Measurements from ENCODE around the gene IDH3A.

The IDH3A gene

DNA sequence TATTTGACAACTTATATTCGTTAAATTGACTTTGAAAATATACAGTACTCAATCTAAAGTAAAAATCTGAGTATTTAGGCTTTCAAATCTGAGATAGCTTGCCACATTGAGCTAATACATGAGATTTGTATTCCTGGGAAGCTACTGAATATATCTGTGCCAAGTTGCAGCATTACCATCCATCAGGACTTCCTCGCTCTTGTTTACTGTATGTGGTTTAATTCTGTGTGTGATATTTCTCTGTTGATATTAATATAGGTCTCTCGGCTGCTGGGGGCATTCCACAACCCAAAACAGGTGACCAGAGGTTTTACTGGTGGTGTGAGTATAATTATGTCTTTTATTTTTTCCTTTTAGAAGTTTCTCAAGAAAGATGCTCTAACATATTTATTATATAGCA is 5.8 kb downstream of the IDH3A start:
- Histone ChIP-seq H3K36me3 (ENCODE audit: insufficient read depth) (peaks cover 2% of the 10 kb centered on the region; the same call in 1 of the 2 replicates), H3K4me1 (ENCODE audit: low read depth, poor library complexity, severe bottlenecking) (peaks cover 28% of the 10 kb centered on the region), H3K9ac (no peak overlapping the region), H3K4me2 (no peak overlapping the region), H3K4me3 (IDR thresholded peaks at IDR 0.05; ENCODE audit: insufficient read depth, low read depth, low read length) (no peak overlapping the region), H3K27me3 (ENCODE audit: insufficient read depth, low read depth) (no peaks in the 10 kb centered on the region), H4K20me1 (ENCODE audit: insufficient read depth) (0 out of 2 replicates have a peak, but pooled peaks cover 5% of the 10 kb centered on the region), H3K27ac (no peak overlapping the region), H3K79me2 (ENCODE audit: insufficient read depth, low read depth) (peaks cover 43% of the 10 kb centered on the region; the same call in 1 of the 2 replicates), H2AFZ (ENCODE audit: low read depth) (no peak overlapping the region)
- TF ChIP-seq, protein P1, sequence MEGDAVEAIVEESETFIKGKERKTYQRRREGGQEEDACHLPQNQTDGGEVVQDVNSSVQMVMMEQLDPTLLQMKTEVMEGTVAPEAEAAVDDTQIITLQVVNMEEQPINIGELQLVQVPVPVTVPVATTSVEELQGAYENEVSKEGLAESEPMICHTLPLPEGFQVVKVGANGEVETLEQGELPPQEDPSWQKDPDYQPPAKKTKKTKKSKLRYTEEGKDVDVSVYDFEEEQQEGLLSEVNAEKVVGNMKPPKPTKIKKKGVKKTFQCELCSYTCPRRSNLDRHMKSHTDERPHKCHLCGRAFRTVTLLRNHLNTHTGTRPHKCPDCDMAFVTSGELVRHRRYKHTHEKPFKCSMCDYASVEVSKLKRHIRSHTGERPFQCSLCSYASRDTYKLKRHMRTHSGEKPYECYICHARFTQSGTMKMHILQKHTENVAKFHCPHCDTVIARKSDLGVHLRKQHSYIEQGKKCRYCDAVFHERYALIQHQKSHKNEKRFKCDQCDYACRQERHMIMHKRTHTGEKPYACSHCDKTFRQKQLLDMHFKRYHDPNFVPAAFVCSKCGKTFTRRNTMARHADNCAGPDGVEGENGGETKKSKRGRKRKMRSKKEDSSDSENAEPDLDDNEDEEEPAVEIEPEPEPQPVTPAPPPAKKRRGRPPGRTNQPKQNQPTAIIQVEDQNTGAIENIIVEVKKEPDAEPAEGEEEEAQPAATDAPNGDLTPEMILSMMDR (conservative IDR thresholded peaks at IDR 0.05; ENCODE audit: low read depth, low read length), result no peak

DNA sequence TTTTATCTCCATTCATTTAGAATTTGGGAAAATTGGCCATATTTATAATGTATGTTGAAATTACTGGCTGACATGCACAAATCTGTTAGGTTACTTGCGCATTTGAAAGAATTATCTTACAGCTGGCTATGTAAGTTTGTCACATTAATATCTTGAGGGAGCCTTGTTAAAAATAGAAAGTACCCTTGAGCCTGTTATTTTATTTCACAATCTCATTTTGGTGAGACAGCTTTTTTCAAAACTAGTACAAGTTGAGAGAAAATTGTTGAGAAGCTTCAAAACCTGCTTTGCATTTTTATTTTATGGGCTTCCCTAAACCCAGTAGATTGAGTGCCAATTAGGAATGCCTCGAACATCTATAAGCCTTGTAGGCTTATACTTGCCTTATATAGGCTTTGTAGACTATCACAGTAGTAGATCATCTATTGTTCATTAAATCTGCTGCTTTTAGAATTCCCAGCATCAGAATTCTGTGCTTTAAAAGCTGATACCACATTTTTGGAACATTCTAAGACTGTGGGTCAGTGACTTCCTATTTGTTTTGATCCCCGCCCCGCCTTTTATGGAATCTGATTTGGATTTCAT is 6.3 kb downstream of the IDH3A start:
- Histone ChIP-seq H3K79me2 (ENCODE audit: insufficient read depth, low read depth) (peaks cover 38% of the 10 kb centered on the region; the same call in 1 of the 2 replicates), H3K27me3 (ENCODE audit: insufficient read depth, low read depth) (no peaks in the 10 kb centered on the region), H3K4me1 (ENCODE audit: low read depth, poor library complexity, severe bottlenecking) (peaks cover 24% of the 10 kb centered on the region), H4K20me1 (ENCODE audit: insufficient read depth) (0 out of 2 replicates have a peak, but pooled peaks cover 5% of the 10 kb centered on the region), H3K4me3 (IDR thresholded peaks at IDR 0.05; ENCODE audit: insufficient read depth, low read depth, low read length) (no peak overlapping the region), H3K9ac (no peak overlapping the region), H3K27ac (no peak overlapping the region), H3K36me3 (ENCODE audit: insufficient read depth) (peaks cover 2% of the 10 kb centered on the region; the same call in 1 of the 2 replicates), H3K4me2 (no peak overlapping the region), H2AFZ (ENCODE audit: low read depth) (no peak overlapping the region)
- TF ChIP-seq, protein P1 (conservative IDR thresholded peaks at IDR 0.05; ENCODE audit: low read depth, low read length), result no peak

DNA sequence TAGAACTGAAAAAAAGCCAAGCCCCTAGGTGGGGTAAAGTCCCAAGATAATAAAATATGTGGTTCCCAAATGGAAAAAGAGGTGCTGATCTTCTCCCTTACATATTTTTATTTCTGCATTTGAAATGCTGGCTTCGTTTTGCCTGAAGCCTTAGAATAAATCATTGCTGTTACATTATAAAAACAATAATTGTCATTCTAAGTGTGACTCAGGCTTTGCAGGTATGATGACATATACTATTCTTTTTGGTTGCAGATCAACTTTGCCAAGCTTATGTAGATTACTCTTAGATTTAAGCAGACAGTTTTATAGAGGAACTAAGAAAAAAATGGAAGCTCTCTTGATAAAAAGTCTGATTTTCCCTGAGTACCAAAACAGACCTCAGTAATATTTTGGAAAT is 7.5 kb downstream of the IDH3A start:
- no peaks in the 10 kb centered on the region for H3K27me3 ChIP-seq (ENCODE audit: insufficient read depth, low read depth)
- no peak overlapping the region for H3K9ac ChIP-seq
- H3K27ac ChIP-seq, result no peak overlapping the region
- no peak overlapping the region for H3K4me2 ChIP-seq
- H3K36me3 ChIP-seq (ENCODE audit: insufficient read depth), result peaks cover 2% of the 10 kb centered on the region; the same call in 1 of the 2 replicates
- no peak overlapping the region for H3K4me3 ChIP-seq (IDR thresholded peaks at IDR 0.05; ENCODE audit: insufficient read depth, low read depth, low read length)
- TF ChIP-seq, protein P1 (conservative IDR thresholded peaks at IDR 0.05; ENCODE audit: low read depth, low read length), result no peak
- 0 out of 2 replicates have a peak, but pooled peaks cover 5% of the 10 kb centered on the region for H4K20me1 ChIP-seq (ENCODE audit: insufficient read depth)
- H3K79me2 ChIP-seq (ENCODE audit: insufficient read depth, low read depth), result peaks cover 26% of the 10 kb centered on the region; the same call in 1 of the 2 replicates
- H3K4me1 ChIP-seq (ENCODE audit: low read depth, poor library complexity, severe bottlenecking), result peaks cover 12% of the 10 kb centered on the region
- H2AFZ ChIP-seq (ENCODE audit: low read depth), result no peak overlapping the region

DNA sequence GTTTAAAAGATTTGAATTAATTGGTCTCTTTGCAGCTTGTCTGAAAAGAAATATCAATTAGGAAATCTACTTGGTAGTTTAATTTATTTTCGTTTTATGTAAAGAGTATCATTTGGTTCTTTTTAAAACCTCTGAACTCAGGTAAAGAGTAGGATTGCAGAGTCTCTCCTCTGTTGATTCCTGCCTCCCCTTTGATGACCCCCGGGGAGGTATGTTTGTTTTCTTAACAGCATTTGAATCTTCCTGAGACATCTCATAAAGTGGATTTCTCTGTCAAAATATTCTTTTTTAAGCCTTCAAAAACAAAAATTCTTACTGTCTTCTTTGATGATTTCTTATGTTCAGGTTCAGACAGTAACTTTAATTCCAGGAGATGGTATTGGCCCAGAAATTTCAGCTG is 8.0 kb downstream of the IDH3A start:
- Histone ChIP-seq H3K27ac (no peak overlapping the region), H3K4me3 (IDR thresholded peaks at IDR 0.05; ENCODE audit: insufficient read depth, low read depth, low read length) (no peak overlapping the region), H3K79me2 (ENCODE audit: insufficient read depth, low read depth) (peaks cover 22% of the 10 kb centered on the region; the same call in 1 of the 2 replicates), H3K27me3 (ENCODE audit: insufficient read depth, low read depth) (no peaks in the 10 kb centered on the region), H3K4me2 (no peak overlapping the region), H2AFZ (ENCODE audit: low read depth) (no peak overlapping the region), H3K9ac (no peak overlapping the region), H3K4me1 (ENCODE audit: low read depth, poor library complexity, severe bottlenecking) (peaks cover 11% of the 10 kb centered on the region), H4K20me1 (ENCODE audit: insufficient read depth) (0 out of 2 replicates have a peak, but pooled peaks cover 5% of the 10 kb centered on the region), H3K36me3 (ENCODE audit: insufficient read depth) (peaks cover 2% of the 10 kb centered on the region; the same call in 1 of the 2 replicates)
- TF ChIP-seq, protein P1 (conservative IDR thresholded peaks at IDR 0.05; ENCODE audit: low read depth, low read length), result no peak
